ENCODE measurements around the gene ABLIM1.

Gene ABLIM1

DNA sequence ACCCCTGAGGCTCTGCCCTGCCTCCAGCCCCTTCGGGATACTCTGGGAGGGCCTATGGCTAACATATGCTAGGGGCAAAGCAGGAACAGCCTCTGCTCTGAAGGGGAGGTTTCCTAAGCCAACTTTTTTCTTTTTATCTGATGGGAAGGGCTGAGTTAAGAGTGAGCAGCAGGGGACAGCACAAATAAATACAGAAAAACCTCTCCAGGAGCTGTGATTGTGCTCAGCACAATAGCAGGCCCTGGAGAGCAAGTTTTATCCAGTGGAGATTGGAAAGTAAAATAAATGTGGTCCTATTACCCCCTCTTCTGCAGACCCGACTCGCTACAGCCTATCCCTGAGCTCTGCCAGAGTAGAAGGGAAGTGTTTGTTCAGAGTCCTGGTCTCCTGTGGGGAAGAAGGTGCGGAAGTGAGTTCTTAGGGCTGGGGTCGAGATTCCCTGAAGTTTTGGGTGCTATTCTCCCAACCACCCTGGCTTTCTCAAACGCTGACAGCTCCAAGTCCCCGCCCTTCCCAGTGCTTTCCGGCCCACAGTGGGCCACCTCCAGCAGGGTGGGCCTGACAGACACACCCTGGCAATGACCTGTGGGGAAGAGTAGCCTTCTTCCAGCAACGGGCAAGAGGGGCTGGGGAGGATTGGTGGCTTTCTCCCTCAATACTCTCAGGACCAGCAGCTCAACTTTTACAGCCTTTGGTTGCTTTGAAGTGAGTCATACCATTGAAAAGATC is 230.8 kb downstream of the ABLIM1 start:
- TF ChIP-seq POLR2AphosphoS5 (IDR thresholded peaks at IDR 0.05; ENCODE audit: low read depth, low read length) (no peak), FOXP2 (optimal IDR thresholded peaks at IDR 0.05; ENCODE audit: borderline replicate concordance, extremely low read depth, extremely low read length, insufficient read depth) (no peak), SIN3A (IDR thresholded peaks at IDR 0.05; ENCODE audit: borderline replicate concordance, insufficient read depth, low read length) (no peak), TAF1 (IDR thresholded peaks at IDR 0.05; ENCODE audit: borderline replicate concordance, insufficient read depth, low read length) (no peak)
- TF ChIP-seq, protein P1, sequence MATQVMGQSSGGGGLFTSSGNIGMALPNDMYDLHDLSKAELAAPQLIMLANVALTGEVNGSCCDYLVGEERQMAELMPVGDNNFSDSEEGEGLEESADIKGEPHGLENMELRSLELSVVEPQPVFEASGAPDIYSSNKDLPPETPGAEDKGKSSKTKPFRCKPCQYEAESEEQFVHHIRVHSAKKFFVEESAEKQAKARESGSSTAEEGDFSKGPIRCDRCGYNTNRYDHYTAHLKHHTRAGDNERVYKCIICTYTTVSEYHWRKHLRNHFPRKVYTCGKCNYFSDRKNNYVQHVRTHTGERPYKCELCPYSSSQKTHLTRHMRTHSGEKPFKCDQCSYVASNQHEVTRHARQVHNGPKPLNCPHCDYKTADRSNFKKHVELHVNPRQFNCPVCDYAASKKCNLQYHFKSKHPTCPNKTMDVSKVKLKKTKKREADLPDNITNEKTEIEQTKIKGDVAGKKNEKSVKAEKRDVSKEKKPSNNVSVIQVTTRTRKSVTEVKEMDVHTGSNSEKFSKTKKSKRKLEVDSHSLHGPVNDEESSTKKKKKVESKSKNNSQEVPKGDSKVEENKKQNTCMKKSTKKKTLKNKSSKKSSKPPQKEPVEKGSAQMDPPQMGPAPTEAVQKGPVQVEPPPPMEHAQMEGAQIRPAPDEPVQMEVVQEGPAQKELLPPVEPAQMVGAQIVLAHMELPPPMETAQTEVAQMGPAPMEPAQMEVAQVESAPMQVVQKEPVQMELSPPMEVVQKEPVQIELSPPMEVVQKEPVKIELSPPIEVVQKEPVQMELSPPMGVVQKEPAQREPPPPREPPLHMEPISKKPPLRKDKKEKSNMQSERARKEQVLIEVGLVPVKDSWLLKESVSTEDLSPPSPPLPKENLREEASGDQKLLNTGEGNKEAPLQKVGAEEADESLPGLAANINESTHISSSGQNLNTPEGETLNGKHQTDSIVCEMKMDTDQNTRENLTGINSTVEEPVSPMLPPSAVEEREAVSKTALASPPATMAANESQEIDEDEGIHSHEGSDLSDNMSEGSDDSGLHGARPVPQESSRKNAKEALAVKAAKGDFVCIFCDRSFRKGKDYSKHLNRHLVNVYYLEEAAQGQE (IDR thresholded peaks at IDR 0.05; ENCODE audit: insufficient read depth in 1 of 2, low read depth in 2 of 2, low read length in 2 of 2) = no peak

DNA sequence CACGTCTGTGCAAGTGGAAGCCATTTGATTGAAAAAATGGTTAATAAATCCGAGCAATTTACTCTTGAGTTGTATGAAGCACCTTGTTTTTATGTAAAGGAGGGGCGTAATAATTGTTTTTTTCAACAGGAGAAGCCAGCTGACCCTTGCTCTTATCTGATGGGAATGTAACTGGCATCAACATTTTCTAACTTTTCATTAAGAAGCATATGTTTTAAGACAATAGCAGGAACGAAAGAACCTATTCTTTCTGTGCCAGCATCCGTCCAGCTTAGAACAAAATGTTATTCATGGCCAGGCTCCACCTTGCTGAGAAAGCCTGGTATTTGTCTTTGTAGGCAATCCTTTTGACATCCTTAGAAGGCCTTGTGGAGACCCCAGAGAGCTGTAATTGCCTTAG is 231.6 kb downstream of the ABLIM1 start:
- TF ChIP-seq, protein P1 (IDR thresholded peaks at IDR 0.05; ENCODE audit: insufficient read depth in 1 of 2, low read depth in 2 of 2, low read length in 2 of 2) = no peak
- TF ChIP-seq TAF1 (IDR thresholded peaks at IDR 0.05; ENCODE audit: borderline replicate concordance, insufficient read depth, low read length) = no peak
- no peak for TF ChIP-seq SIN3A (IDR thresholded peaks at IDR 0.05; ENCODE audit: borderline replicate concordance, insufficient read depth, low read length)
- TF ChIP-seq POLR2AphosphoS5 (IDR thresholded peaks at IDR 0.05; ENCODE audit: low read depth, low read length) = no peak
- no peak for TF ChIP-seq FOXP2 (optimal IDR thresholded peaks at IDR 0.05; ENCODE audit: borderline replicate concordance, extremely low read depth, extremely low read length, insufficient read depth)

DNA sequence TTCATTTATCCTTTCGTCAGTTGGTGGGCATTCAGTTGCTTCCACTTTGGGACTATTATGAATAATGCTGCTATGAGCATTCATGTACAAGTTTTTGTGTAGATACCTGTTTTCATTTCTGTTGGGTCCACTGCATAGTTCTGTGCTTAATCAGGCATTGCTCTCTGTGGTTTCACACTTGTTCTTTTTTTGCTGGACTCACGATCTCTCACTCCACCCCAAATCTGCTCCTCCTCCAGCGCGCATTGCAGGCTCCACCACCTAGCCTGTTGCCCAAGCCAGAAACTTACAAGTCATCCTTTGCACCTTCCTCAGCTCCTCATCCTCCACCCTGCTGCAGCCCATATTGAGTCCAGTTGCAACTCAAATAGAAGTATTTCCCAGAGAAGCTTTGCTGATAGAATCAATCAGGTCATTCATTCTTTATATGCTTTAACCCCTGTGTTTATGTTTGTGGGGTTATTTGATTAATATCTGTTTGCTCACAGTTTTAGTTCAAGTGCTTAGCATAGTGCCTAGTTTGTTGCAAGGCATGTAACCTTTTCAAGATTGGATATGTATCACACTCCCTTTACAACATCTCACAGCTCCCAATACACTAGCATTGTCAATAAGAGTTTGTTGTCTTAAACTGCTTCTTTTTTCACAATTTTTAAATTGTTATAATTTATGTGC is 237.1 kb downstream of the ABLIM1 start:
- TF ChIP-seq POLR2AphosphoS5 (IDR thresholded peaks at IDR 0.05; ENCODE audit: low read depth, low read length) = no peak
- TF ChIP-seq FOXP2 (optimal IDR thresholded peaks at IDR 0.05; ENCODE audit: borderline replicate concordance, extremely low read depth, extremely low read length, insufficient read depth) = no peak
- TF ChIP-seq, protein P1 (IDR thresholded peaks at IDR 0.05; ENCODE audit: insufficient read depth in 1 of 2, low read depth in 2 of 2, low read length in 2 of 2) = no peak
- no peak for TF ChIP-seq TAF1 (IDR thresholded peaks at IDR 0.05; ENCODE audit: borderline replicate concordance, insufficient read depth, low read length)
- TF ChIP-seq SIN3A (IDR thresholded peaks at IDR 0.05; ENCODE audit: borderline replicate concordance, insufficient read depth, low read length) = no peak

DNA sequence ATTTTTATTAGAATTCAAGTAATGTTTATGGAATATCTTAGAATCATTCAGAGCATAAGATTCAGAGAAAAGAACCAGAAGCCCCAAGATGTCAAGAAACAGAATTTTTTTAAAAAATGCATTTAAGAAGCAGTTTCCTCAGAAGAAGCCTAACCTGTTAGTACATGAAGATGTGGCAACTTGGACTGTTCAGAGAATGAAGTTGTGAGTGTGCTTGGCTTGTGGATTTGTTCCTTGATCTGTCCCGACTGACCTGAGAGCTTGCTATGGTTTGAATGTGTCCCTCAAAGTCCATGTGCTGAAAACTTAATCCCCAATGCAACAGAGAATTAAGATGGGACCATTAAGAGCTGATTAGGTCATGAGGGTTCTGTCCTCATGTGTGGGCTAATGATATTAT is 240.0 kb downstream of the ABLIM1 start:
- TF ChIP-seq FOXP2 (optimal IDR thresholded peaks at IDR 0.05; ENCODE audit: borderline replicate concordance, extremely low read depth, extremely low read length, insufficient read depth) (no peak), POLR2AphosphoS5 (IDR thresholded peaks at IDR 0.05; ENCODE audit: low read depth, low read length) (no peak), SIN3A (IDR thresholded peaks at IDR 0.05; ENCODE audit: borderline replicate concordance, insufficient read depth, low read length) (no peak), TAF1 (IDR thresholded peaks at IDR 0.05; ENCODE audit: borderline replicate concordance, insufficient read depth, low read length) (no peak)
- TF ChIP-seq, protein P1 (IDR thresholded peaks at IDR 0.05; ENCODE audit: insufficient read depth in 1 of 2, low read depth in 2 of 2, low read length in 2 of 2) = no peak
